Measurements from ENCODE around the gene SEC16B.

- TF ChIP-seq GATA3 (IDR thresholded peaks at IDR 0.05; ENCODE audit: low read depth, low read length) (no peak), GATA2 (IDR thresholded peaks at IDR 0.05; ENCODE audit: low read depth, low read length) (no peak)
Measured at GRCh38 chr1:177928952-177929351, 40.9 kb downstream of the SEC16B start.
